Measurements from ENCODE around the gene KCTD1.

Gene KCTD1

GRCh38 chr18:26474542-26474941 is 73.8 kb downstream of the KCTD1 start:
- H3K4me3 ChIP-seq (ENCODE audit: low read length): no peak overlapping the region
- no peak for DNase-seq (ENCODE audit: low read depth)
- no peak for TF ChIP-seq CTCF (conservative IDR thresholded peaks at IDR 0.05; ENCODE audit: low read length)

GRCh38 chr18:26473672-26474071 is 74.7 kb downstream of the KCTD1 start:
- no peak overlapping the region for H3K4me3 ChIP-seq (ENCODE audit: low read length)
- DNase-seq (ENCODE audit: low read depth): peak; percentile 42
- TF ChIP-seq CTCF (conservative IDR thresholded peaks at IDR 0.05; ENCODE audit: low read length): no peak

- no peak for TF ChIP-seq CTCF (conservative IDR thresholded peaks at IDR 0.05; ENCODE audit: low read length)
- no peak for DNase-seq (ENCODE audit: low read depth)
- H3K4me3 ChIP-seq (ENCODE audit: low read length): no peak overlapping the region
These were observed 76.5 kb downstream of the KCTD1 start for GRCh38 chr18:26471826-26472225.

GRCh38 chr18:26471027-26471426 is 77.3 kb downstream of the KCTD1 start:
- TF ChIP-seq CTCF (conservative IDR thresholded peaks at IDR 0.05; ENCODE audit: low read length): no peak
- peak; percentile 13 for DNase-seq (ENCODE audit: low read depth)
- no peak overlapping the region for H3K4me3 ChIP-seq (ENCODE audit: low read length)

GRCh38 chr18:26470011-26470637 is 78.2 kb downstream of the KCTD1 start:
- peak overlapping the region; percentile 21 for H3K4me3 ChIP-seq (ENCODE audit: low read length)
- no peak for TF ChIP-seq CTCF (conservative IDR thresholded peaks at IDR 0.05; ENCODE audit: low read length)
- peak; percentile 92 for DNase-seq (ENCODE audit: low read depth)

- peak; percentile 48 for TF ChIP-seq CTCF (conservative IDR thresholded peaks at IDR 0.05; ENCODE audit: low read length)
- DNase-seq (ENCODE audit: low read depth): no peak
- no peak overlapping the region for H3K4me3 ChIP-seq (ENCODE audit: low read length)
These were observed 79.4 kb downstream of the KCTD1 start for GRCh38 chr18:26468931-26469340.

- TF ChIP-seq CTCF (conservative IDR thresholded peaks at IDR 0.05; ENCODE audit: low read length): no peak
- no peak for DNase-seq (ENCODE audit: low read depth)
- H3K4me3 ChIP-seq (ENCODE audit: low read length): no peak overlapping the region
These were observed 82.3 kb downstream of the KCTD1 start for GRCh38 chr18:26466026-26466425.
